DOHH2 (cell line): ENCODE data around the gene PPP2R2B.

Experiments used
- H3F3A ChIP-seq: fragments of 200-600 bp; sonication (generic), shearing (Covaris generic); 2 replicates; pipeline ENCODE4 v1.6.0; 2016; ENCODE audit warnings: antibody characterized with exemption, mild to moderate bottlenecking; ENCODE audit not compliant: control insufficient read depth, insufficient read depth
- H3K27ac ChIP-seq: fragments of 200-600 bp; sonication (generic); 2 replicates; pipeline ENCODE4 v1.5.1; 2014; ENCODE audit warnings: low read depth, mild to moderate bottlenecking, low read length, moderate library complexity
- H3K27me3 ChIP-seq: fragments of 200-600 bp; sonication (generic); 2 replicates; pipeline ENCODE4 v1.6.1; 2014; ENCODE audit warnings: mild to moderate bottlenecking, low read length, mixed read lengths; ENCODE audit not compliant: control insufficient read depth
- H3K36me3 ChIP-seq: fragments of 200-600 bp; sonication (generic); 2 replicates; pipeline ENCODE4 v1.6.1; 2014; ENCODE audit warnings: mild to moderate bottlenecking, low read length, moderate library complexity, mixed read lengths; ENCODE audit not compliant: control insufficient read depth
- H3K4me1 ChIP-seq: fragments of 200-600 bp; sonication (generic); 2 replicates; pipeline ENCODE4 v1.6.1; 2014; ENCODE audit warnings: mild to moderate bottlenecking, low read length, mixed read lengths; ENCODE audit not compliant: control insufficient read depth
- H3K4me2 ChIP-seq: fragments of 200-600 bp; sonication (generic); 2 replicates; pipeline ENCODE4 v1.6.0; 2014; ENCODE audit warnings: mild to moderate bottlenecking, low read length, moderate library complexity
- H3K4me3 ChIP-seq: fragments of 200-600 bp; sonication (generic); 2 replicates; pipeline ENCODE4 v1.5.1; 2014; ENCODE audit warnings: mild to moderate bottlenecking, low read length, mixed read lengths
- H3K79me2 ChIP-seq: fragments of 200-600 bp; sonication (generic); 2 replicates; pipeline ENCODE4 v1.6.1; 2014; ENCODE audit warnings: mild to moderate bottlenecking, low read length, mixed read lengths; ENCODE audit not compliant: control insufficient read depth
- H3K9me2 ChIP-seq: fragments of 200-600 bp; sonication (generic); replicated peaks from 2 replicates; pipeline ENCODE4 v1.6.1; 2014; ENCODE audit warnings: mild to moderate bottlenecking, low read length, mixed read lengths; ENCODE audit not compliant: control insufficient read depth
- H3K9me3 ChIP-seq: fragments of 200-600 bp; sonication (generic); 2 replicates; pipeline ENCODE4 v1.6.1; 2014; ENCODE audit warnings: antibody characterized with exemption, low read length, mixed read lengths; ENCODE audit not compliant: control insufficient read depth, insufficient read depth
- H4K20me1 ChIP-seq: fragments of 200-600 bp; sonication (generic); 2 replicates; pipeline ENCODE4 v1.6.0; 2014; ENCODE audit warnings: low read depth, mild to moderate bottlenecking, antibody characterized with exemption, low read length, moderate library complexity; ENCODE audit not compliant: control insufficient read depth, insufficient read depth
- CTCF ChIP-seq: fragments of 200-600 bp; sonication (generic); IDR thresholded peaks from one replicate; pipeline ENCODE4 v1.5.1; 2014; ENCODE audit warnings: antibody characterized with exemption, mild to moderate bottlenecking, low read depth, low read length; ENCODE audit not compliant: poor library complexity, severe bottlenecking
- EZH2phosphoT487 ChIP-seq: fragments of 200-600 bp; sonication (generic); IDR thresholded peaks from 2 replicates; pipeline ENCODE4 v1.6.1; 2017; ENCODE audit warnings: borderline replicate concordance, mild to moderate bottlenecking, antibody characterized with exemption, low read length, moderate library complexity, mixed read lengths

Gene PPP2R2B

GRCh38 chr5:146565764-146566367 lies 312.7 kb downstream of the PPP2R2B start:
- TF ChIP-seq CTCF (peak; percentile 77), EZH2phosphoT487 (no peak)
- Histone ChIP-seq H3K4me3 (no peak overlapping the region), H3K9me2 (no peaks in the 10 kb centered on the region), H3K4me1 (no peaks in the 10 kb centered on the region), H3K27me3 (no peaks in the 10 kb centered on the region), H4K20me1 (no peaks in the 10 kb centered on the region), H3K36me3 (no peaks in the 10 kb centered on the region), H3K9me3 (no peaks in the 10 kb centered on the region), H3F3A (no peaks in the 10 kb centered on the region), H3K4me2 (peak overlapping the region; percentile 15), H3K79me2 (no peaks in the 10 kb centered on the region), H3K27ac (no peak overlapping the region)

- H3K79me2 ChIP-seq: no peaks in the 10 kb centered on the region
- H3K4me3 ChIP-seq: no peak overlapping the region
- H3K4me2 ChIP-seq: no peak overlapping the region
- no peaks in the 10 kb centered on the region for H3K27me3 ChIP-seq
- H3F3A ChIP-seq: no peaks in the 10 kb centered on the region
- no peak for TF ChIP-seq CTCF
- H3K9me3 ChIP-seq: no peaks in the 10 kb centered on the region
- no peaks in the 10 kb centered on the region for H3K36me3 ChIP-seq
- H3K9me2 ChIP-seq: no peaks in the 10 kb centered on the region
- no peaks in the 10 kb centered on the region for H3K4me1 ChIP-seq
- H3K27ac ChIP-seq: no peak overlapping the region
- H4K20me1 ChIP-seq: no peaks in the 10 kb centered on the region
These were observed 314.4 kb downstream of the PPP2R2B start for GRCh38 chr5:146564007-146564762.

- no peaks in the 10 kb centered on the region for H3K9me2 ChIP-seq
- no peaks in the 10 kb centered on the region for H3F3A ChIP-seq
- no peak overlapping the region for H3K4me2 ChIP-seq
- no peak overlapping the region for H3K27ac ChIP-seq
- no peaks in the 10 kb centered on the region for H3K79me2 ChIP-seq
- no peaks in the 10 kb centered on the region for H3K4me1 ChIP-seq
- H4K20me1 ChIP-seq: no peaks in the 10 kb centered on the region
- H3K4me3 ChIP-seq: no peak overlapping the region
- no peaks in the 10 kb centered on the region for H3K27me3 ChIP-seq
- H3K9me3 ChIP-seq: no peaks in the 10 kb centered on the region
- TF ChIP-seq CTCF: no peak
- TF ChIP-seq EZH2phosphoT487: no peak
- H3K36me3 ChIP-seq: no peaks in the 10 kb centered on the region
These were observed 316.1 kb downstream of the PPP2R2B start for GRCh38 chr5:146562461-146562860.
